IMR-90 (cell line): ENCODE results near the gene GAR1.

ENCODE experiments used
- CEBPB ChIP-seq: IDR thresholded peaks from 2 replicates; pipeline ENCODE4 v1.6.1; 2012; ENCODE audit warnings: low read depth, low read length, improper control_type of control experiment
- MAZ ChIP-seq: IDR thresholded peaks from 2 replicates; pipeline ENCODE4 v1.6.1; 2012; ENCODE audit warnings: low read depth, mild to moderate bottlenecking, low read length, improper control_type of control experiment, moderate library complexity, borderline replicate concordance
- MXI1 ChIP-seq: IDR thresholded peaks from 2 replicates; pipeline ENCODE4 v1.6.1; 2012; ENCODE audit warnings: low read depth, mild to moderate bottlenecking, low read length, moderate library complexity, borderline replicate concordance
- NFE2L2 ChIP-seq: fragments of 150-350 bp; IDR thresholded peaks from 2 replicates; pipeline ENCODE4 v1.6.1; 2016; ENCODE audit warnings: low read depth, mild to moderate bottlenecking, low read length
- POLR2A ChIP-seq: IDR thresholded peaks from 2 replicates; pipeline ENCODE4 v1.6.1; 2012; ENCODE audit warnings: mild to moderate bottlenecking, low read depth, low read length
- RAD21 ChIP-seq: IDR thresholded peaks from 2 replicates; pipeline ENCODE4 v1.6.1; 2012; ENCODE audit warnings: low read length, improper control_type of control experiment
- TF ChIP-seq, protein P1 (sequence below): conservative IDR thresholded peaks from 2 replicates; pipeline ENCODE4 v1.5.1; 2012; ENCODE audit warnings: mild to moderate bottlenecking, low read depth, low read length, improper control_type of control experiment
- TF ChIP-seq, protein P2 (sequence below): fragments of 150-350 bp; IDR thresholded peaks from 2 replicates; pipeline ENCODE4 v1.6.1; 2017; ENCODE audit warnings: mild to moderate bottlenecking, antibody characterized with exemption, low read length, low read depth
- TF ChIP-seq, protein P3 (sequence below): fragments of 150-350 bp; IDR thresholded peaks from 2 replicates; pipeline ENCODE4 v1.6.1; 2016; ENCODE audit warnings: low read depth, mild to moderate bottlenecking, low read length, moderate library complexity, borderline replicate concordance

DNA sequence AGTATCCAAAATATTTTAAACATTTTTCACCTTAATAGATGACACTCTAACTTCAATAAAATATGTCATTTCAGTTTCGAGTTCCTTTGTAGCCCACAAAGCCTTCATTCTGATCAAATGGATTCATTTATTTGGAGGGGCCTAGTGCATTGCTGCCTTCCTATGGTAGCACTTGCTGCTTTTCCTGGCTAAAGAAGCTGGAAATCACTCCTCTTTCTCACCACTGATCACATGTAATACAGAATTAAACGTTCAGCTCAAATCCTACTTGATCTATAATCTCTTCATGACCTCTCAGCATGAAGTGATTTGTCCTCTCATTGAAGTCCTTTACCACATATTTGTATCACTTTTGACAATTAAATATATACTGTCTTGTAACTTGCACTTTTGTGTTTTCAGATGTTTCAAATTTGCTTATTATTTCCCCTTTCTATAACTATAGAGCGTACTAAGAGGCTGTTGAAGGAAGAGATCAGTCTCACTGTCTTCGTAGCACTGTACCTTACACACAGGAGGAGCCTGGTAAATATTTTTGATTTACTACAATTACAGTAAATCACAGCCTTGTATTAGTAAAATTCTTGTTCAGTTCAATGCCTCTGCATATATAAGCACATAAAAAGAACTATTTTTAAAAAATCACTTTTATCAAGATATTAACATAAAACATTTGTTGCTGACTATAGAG, 14.3 kb upstream of the GAR1 start:
- TF ChIP-seq POLR2A = no peak
- TF ChIP-seq, protein P1, sequence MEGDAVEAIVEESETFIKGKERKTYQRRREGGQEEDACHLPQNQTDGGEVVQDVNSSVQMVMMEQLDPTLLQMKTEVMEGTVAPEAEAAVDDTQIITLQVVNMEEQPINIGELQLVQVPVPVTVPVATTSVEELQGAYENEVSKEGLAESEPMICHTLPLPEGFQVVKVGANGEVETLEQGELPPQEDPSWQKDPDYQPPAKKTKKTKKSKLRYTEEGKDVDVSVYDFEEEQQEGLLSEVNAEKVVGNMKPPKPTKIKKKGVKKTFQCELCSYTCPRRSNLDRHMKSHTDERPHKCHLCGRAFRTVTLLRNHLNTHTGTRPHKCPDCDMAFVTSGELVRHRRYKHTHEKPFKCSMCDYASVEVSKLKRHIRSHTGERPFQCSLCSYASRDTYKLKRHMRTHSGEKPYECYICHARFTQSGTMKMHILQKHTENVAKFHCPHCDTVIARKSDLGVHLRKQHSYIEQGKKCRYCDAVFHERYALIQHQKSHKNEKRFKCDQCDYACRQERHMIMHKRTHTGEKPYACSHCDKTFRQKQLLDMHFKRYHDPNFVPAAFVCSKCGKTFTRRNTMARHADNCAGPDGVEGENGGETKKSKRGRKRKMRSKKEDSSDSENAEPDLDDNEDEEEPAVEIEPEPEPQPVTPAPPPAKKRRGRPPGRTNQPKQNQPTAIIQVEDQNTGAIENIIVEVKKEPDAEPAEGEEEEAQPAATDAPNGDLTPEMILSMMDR = no peak
- no peak for TF ChIP-seq MAZ
- no peak for TF ChIP-seq CEBPB
- TF ChIP-seq, protein P2, sequence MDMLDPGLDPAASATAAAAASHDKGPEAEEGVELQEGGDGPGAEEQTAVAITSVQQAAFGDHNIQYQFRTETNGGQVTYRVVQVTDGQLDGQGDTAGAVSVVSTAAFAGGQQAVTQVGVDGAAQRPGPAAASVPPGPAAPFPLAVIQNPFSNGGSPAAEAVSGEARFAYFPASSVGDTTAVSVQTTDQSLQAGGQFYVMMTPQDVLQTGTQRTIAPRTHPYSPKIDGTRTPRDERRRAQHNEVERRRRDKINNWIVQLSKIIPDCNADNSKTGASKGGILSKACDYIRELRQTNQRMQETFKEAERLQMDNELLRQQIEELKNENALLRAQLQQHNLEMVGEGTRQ = no peak
- no peak for TF ChIP-seq MXI1
- TF ChIP-seq RAD21 = no peak
- TF ChIP-seq NFE2L2 = no peak
- TF ChIP-seq, protein P3, sequence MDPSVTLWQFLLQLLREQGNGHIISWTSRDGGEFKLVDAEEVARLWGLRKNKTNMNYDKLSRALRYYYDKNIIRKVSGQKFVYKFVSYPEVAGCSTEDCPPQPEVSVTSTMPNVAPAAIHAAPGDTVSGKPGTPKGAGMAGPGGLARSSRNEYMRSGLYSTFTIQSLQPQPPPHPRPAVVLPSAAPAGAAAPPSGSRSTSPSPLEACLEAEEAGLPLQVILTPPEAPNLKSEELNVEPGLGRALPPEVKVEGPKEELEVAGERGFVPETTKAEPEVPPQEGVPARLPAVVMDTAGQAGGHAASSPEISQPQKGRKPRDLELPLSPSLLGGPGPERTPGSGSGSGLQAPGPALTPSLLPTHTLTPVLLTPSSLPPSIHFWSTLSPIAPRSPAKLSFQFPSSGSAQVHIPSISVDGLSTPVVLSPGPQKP = no peak
